ENCODE data around the gene HOXC11. TPM values are rescaled to one million over a fixed set of nuclear protein-coding genes. Genes with fewer than 3 reads are reported as not detected.
A peak's percentile ranks its signal among the peaks of the same experiment; 100 is the strongest.

HOXC11 gene
- total and polyA plus RNA-seq, 2 donors (not counting 1 experiment from before 2014, with no cell fraction given): not detected

DNA sequence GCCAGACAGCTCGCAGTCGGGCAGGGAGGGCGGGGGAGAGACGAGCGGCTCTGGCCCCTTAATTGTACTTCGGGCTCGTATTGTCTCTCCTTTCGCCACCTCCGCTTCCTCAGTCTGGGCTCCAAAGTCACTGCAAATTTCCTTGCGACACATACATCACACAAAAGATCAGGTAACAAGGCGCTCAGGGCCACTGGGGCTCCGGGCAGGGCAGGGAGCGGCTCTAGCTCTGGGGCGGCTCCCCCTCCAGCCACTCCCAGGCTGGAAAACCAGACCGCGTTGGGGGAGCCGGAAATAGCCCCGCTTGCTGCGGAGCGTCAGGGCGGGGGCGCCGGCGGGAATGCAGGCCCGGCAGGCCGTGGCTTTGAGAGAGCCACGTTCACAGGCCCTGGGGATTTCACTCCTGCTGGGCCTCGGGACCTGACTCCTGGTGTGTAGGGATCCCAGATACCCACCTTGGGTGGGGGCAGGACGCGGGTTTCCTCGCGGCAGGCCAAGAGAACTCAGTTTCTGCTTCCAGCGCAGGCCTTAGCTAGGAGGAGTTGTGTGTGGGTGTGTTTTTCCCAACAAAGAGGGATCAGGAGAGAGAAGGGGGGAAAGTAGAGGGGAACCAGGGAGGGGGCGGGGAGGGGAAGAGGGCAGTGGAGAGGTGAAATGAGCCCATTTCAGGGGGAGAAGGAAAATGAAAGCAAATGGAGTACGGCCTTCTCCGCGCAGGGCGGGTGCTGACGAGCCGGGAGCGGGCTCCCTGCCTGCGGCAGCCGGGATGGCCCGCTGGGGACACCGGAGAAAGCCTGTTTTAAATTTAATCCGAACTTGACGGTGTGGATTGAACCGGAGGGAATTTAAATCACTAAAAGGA lies 22.7 kb downstream of the HOXC11 start:
- Histone ChIP-seq H3K4me1 (ENCODE audit: control insufficient read depth in 2 of 2, insufficient read depth in 2 of 2, low read length in 2 of 2) (peaks cover 37 to 70% of the 10 kb centered on the region in 2 donors), H3K4me3 (ENCODE audit: control extremely low read depth in 1 of 5, extremely low read depth in 1 of 5, insufficient read depth in 1 of 5, low read depth in 2 of 5, low read length in 4 of 5) (peak overlapping the region in 4 of 5 experiments; percentile 44 to 60 (median 58)), H3K9ac (ENCODE audit: low read length) (peak overlapping the region; percentile 58), H3K27ac (ENCODE audit: low read length in 2 of 2) (no peak overlapping the region), H3K9me3 (ENCODE audit: control extremely low read depth in 1 of 3, control insufficient read depth in 2 of 3, insufficient read depth in 1 of 3, low read length in 2 of 3) (peaks cover 0 to 75% (median 0%) of the 10 kb centered on the region in 3 donors), H3K27me3 (replicated peaks in 1 of 4; ENCODE audit: control extremely low read depth in 1 of 4, control insufficient read depth in 3 of 4, insufficient read depth in 4 of 4, low read length in 3 of 4) (peaks cover 0 to 98% (median 84%) of the 10 kb centered on the region in 4 experiments), H3K79me2 (ENCODE audit: control insufficient read depth, insufficient read depth, low read length) (no peaks in the 10 kb centered on the region), H3K36me3 (replicated peaks in 1 of 2; ENCODE audit: control extremely low read depth in 1 of 2, control insufficient read depth in 1 of 2, extremely low read depth in 1 of 2, insufficient read depth in 2 of 2, low read length in 1 of 2) (no peaks in the 10 kb centered on the region), H4K20me1 (ENCODE audit: control insufficient read depth, insufficient read depth, low read length, poor library complexity, severe bottlenecking) (no peaks in the 10 kb centered on the region), H3K4me2 (replicated peaks; ENCODE audit: low read depth, low read length, poor library complexity, severe bottlenecking) (peak overlapping the region; percentile 96), H2AFZ (ENCODE audit: insufficient read depth, low read depth, low read length, poor library complexity, severe bottlenecking) (peak overlapping the region; percentile 70)
- no peaks in the 10 kb centered on the region for H3K9me3 Mint-ChIP-seq (ENCODE audit: insufficient read depth)
- H3K27me3 Mint-ChIP-seq: peaks cover 87% of the 10 kb centered on the region
- peak overlapping the region; percentile 47 for H3K27ac Mint-ChIP-seq
- peak overlapping the region; percentile 89 for H3K4me3 Mint-ChIP-seq
- ATAC-seq (ENCODE audit: low read depth): peak; percentile 43
- 2% methylated on average over 47 of the region's 48 CpGs for WGBS (ENCODE audit: insufficient coverage)
- peak; percentile 62 for DNase-seq
- peaks cover 35% of the 10 kb centered on the region for H3K4me1 Mint-ChIP-seq
- intact Hi-C loops (cut with micrococcal nuclease): loop anchor here (5.0 kb wide), 2 partner anchors 37 to 43 kb away; partner anchors contain the start of genes HOXC12 and HOXC5
- ChIA-PET POLR2A (interaction anchor here (0.6 to 0.7 kb wide), 2 partner anchors 20 to 220 kb away, joined by 3 to 10 read pairs; no protein-coding TSS in a partner anchor), CTCF (interaction anchor here (1.1 to 1.6 kb wide), 2 partner anchors 10 to 195 kb away, joined by 3 to 7 read pairs; no protein-coding TSS in a partner anchor)
- TF ChIP-seq, protein P1, sequence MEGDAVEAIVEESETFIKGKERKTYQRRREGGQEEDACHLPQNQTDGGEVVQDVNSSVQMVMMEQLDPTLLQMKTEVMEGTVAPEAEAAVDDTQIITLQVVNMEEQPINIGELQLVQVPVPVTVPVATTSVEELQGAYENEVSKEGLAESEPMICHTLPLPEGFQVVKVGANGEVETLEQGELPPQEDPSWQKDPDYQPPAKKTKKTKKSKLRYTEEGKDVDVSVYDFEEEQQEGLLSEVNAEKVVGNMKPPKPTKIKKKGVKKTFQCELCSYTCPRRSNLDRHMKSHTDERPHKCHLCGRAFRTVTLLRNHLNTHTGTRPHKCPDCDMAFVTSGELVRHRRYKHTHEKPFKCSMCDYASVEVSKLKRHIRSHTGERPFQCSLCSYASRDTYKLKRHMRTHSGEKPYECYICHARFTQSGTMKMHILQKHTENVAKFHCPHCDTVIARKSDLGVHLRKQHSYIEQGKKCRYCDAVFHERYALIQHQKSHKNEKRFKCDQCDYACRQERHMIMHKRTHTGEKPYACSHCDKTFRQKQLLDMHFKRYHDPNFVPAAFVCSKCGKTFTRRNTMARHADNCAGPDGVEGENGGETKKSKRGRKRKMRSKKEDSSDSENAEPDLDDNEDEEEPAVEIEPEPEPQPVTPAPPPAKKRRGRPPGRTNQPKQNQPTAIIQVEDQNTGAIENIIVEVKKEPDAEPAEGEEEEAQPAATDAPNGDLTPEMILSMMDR (IDR thresholded peaks at IDR 0.05): no peak
- TF ChIP-seq EZH2 (IDR thresholded peaks at IDR 0.05; ENCODE audit: borderline replicate concordance, insufficient read depth, low read depth, low read length, poor library complexity, severe bottlenecking): peak; percentile 95
